Measurements from ENCODE around the gene QARS1. TPM values are rescaled to one million over a fixed set of nuclear protein-coding genes. Genes with fewer than 3 reads are reported as not detected.
A peak's percentile ranks its signal among the peaks of the same experiment; 100 is the strongest.

The QARS1 gene
- total and polyA plus RNA-seq, 2 experiments from 2014 or later, result 173 to 345 TPM

DNA sequence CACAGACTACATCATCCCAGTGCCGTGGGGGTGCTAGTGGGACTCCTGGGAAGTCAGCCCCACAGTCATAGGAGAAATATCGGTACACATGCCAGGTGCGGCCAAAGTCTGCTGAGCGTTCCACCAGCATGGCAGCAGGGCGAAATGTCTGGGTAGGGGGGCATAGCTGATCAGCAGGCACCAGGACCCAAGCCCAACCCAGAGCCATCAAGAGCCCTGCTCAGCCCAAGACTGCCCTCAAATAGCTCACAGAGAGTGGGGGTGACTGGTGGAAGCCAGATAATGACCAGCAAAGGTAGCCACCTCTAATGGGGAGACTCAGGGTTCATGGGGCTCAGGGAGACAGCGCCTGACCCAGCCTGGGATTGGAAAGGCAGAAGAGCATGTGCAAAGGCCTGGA lies 27.0 kb upstream of the QARS1 start:
- H3K27me3 ChIP-seq, result no peaks in the 10 kb centered on the region
- peaks cover 5% of the 10 kb centered on the region for H3K36me3 ChIP-seq
- no peak for DNase-seq (ENCODE audit: low read depth in 1 of 2, low spot score in 1 of 2)
- H3K4me1 ChIP-seq (ENCODE audit: low read depth), result peaks cover 15% of the 10 kb centered on the region
- H3K9me3 ChIP-seq (ENCODE audit: low read depth), result no peaks in the 10 kb centered on the region
- H3K27ac ChIP-seq, result peak overlapping the region; percentile 98
- TF ChIP-seq, protein P1, sequence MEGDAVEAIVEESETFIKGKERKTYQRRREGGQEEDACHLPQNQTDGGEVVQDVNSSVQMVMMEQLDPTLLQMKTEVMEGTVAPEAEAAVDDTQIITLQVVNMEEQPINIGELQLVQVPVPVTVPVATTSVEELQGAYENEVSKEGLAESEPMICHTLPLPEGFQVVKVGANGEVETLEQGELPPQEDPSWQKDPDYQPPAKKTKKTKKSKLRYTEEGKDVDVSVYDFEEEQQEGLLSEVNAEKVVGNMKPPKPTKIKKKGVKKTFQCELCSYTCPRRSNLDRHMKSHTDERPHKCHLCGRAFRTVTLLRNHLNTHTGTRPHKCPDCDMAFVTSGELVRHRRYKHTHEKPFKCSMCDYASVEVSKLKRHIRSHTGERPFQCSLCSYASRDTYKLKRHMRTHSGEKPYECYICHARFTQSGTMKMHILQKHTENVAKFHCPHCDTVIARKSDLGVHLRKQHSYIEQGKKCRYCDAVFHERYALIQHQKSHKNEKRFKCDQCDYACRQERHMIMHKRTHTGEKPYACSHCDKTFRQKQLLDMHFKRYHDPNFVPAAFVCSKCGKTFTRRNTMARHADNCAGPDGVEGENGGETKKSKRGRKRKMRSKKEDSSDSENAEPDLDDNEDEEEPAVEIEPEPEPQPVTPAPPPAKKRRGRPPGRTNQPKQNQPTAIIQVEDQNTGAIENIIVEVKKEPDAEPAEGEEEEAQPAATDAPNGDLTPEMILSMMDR (IDR thresholded peaks at IDR 0.05; ENCODE audit: low read depth, low read length), result no peak
- peak overlapping the region; percentile 39 for H3K4me3 ChIP-seq

DNA sequence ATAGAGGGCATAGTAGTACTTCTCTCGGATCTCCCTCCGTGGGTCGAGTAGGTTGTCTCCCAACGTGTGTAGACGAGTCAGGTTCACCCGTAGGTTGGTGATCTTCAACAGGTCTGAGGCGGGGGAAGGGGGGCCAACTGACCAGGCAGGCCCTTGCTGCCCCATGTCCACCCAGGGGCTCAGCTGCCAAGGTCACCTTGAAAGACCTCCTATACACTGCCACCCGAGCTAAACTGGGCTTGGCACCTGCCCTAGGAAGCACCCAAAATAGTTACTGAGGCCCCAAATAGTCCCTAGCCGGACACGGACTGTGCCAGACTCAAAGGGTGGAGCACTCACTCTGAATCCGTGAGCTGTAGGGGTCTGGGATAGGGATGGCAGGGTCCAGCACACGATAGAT lies 26.5 kb upstream of the QARS1 start:
- no peaks in the 10 kb centered on the region for H3K27me3 ChIP-seq
- TF ChIP-seq, protein P1 (IDR thresholded peaks at IDR 0.05; ENCODE audit: low read depth, low read length), result no peak
- H3K9me3 ChIP-seq (ENCODE audit: low read depth), result no peaks in the 10 kb centered on the region
- no peak overlapping the region for H3K27ac ChIP-seq
- no peak overlapping the region for H3K4me3 ChIP-seq
- H3K4me1 ChIP-seq (ENCODE audit: low read depth), result peaks cover 15% of the 10 kb centered on the region
- DNase-seq (ENCODE audit: low read depth in 1 of 2, low spot score in 1 of 2), result no peak
- H3K36me3 ChIP-seq, result peaks cover 8% of the 10 kb centered on the region

DNA sequence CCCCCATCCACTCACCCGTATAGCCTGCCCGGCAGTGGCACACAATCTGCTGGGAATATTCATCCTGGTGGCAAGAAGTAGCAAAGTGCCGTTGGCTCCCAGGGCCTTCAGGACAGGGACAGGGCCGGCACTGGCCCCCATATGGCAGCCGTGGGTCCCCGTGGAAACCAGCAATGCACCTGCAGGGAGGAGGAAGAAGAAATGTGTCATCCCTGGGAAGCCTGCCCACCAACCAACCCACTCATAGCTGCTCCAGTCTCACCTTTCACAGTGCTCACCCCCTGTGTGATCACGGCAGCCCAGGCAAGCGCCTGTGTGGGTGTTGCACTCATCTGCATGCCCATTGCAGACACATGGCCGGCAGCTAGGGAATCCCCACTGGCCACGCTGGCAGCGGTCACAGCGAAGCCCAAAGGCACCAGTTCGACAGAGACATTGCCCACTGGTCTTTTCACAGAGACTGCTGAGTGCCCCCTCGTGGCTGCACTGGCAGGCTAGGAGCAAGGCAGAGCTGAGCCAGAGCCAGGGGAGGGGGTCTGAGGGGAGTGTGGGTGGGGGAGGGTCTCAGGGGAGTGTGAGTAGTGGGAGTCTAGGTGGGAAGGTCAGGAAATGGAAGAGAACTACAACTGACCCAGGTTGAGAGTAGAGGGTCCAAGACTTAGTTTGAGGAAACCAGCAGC lies 20.6 kb upstream of the QARS1 start:
- Histone ChIP-seq H3K27ac (no peak overlapping the region), H3K36me3 (peaks cover 36% of the 10 kb centered on the region), H3K9me3 (ENCODE audit: low read depth) (no peaks in the 10 kb centered on the region), H3K4me1 (ENCODE audit: low read depth) (no peaks in the 10 kb centered on the region), H3K27me3 (no peaks in the 10 kb centered on the region), H3K4me3 (no peak overlapping the region)
- TF ChIP-seq, protein P1 (IDR thresholded peaks at IDR 0.05; ENCODE audit: low read depth, low read length), result no peak
- no peak for DNase-seq (ENCODE audit: low read depth in 1 of 2, low spot score in 1 of 2)

DNA sequence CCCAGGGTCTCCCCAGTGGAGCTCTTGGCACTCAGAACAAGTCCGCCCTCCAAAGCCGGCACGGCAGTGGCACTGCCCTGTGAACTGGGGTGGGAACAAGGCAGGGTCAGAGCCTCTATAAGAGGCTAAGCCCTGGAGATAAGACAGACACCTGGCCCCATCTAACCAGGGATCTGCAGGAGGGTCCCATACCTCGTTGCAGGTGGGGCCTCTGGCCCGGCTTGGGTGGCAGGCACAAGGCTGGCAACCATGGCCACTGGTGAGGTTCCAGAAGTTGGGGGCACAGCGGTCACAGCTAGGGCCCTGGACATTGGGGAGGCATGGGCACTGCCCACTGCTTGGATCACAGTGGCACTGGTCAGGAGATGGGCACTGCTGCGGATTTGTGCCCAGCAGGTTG lies 19.6 kb upstream of the QARS1 start:
- peaks cover 36% of the 10 kb centered on the region for H3K36me3 ChIP-seq

DNA sequence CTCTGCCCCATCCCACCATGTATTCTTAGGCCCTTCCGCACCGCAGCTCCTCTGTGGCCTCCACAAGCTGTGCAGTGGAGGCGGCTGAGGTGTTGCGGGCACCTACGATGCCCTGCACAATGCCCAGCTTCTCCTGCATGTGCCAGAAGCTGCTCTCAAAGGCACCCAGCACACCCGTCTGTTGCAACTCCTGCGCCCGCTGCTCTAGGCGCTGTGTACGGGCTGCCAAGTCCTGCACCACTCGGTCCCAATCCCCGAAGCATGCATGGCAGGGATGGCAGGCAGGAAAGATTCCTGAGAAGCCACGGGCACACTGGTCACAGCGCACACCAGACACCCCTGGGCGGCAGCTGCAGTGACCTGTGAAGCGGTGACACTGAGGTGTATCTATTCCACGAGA lies 19.1 kb upstream of the QARS1 start:
- H3K36me3 ChIP-seq, result peaks cover 36% of the 10 kb centered on the region
- DNase-seq (ENCODE audit: low read depth in 1 of 2, low spot score in 1 of 2), result no peak
- peaks cover 10% of the 10 kb centered on the region for H3K4me1 ChIP-seq (ENCODE audit: low read depth)
- H3K4me3 ChIP-seq, result no peak overlapping the region
- H3K9me3 ChIP-seq (ENCODE audit: low read depth), result no peaks in the 10 kb centered on the region
- H3K27me3 ChIP-seq, result no peaks in the 10 kb centered on the region
- no peak overlapping the region for H3K27ac ChIP-seq
- TF ChIP-seq, protein P1 (IDR thresholded peaks at IDR 0.05; ENCODE audit: low read depth, low read length), result no peak

More for the DNA sequence above, 19.6 kb upstream of the QARS1 start:
- Histone ChIP-seq H3K4me1 (ENCODE audit: low read depth) (peaks cover 6% of the 10 kb centered on the region), H3K27ac (no peak overlapping the region), H3K9me3 (ENCODE audit: low read depth) (no peaks in the 10 kb centered on the region), H3K4me3 (no peak overlapping the region), H3K27me3 (no peaks in the 10 kb centered on the region)
- no peak for DNase-seq (ENCODE audit: low read depth in 1 of 2, low spot score in 1 of 2)
- TF ChIP-seq, protein P1 (IDR thresholded peaks at IDR 0.05; ENCODE audit: low read depth, low read length), result no peak
